ENCODE data around the gene SHCBP1L. TPM values are rescaled to one million over a fixed set of nuclear protein-coding genes. Genes with fewer than 3 reads are reported as not detected.
"Not testable (repeated sequence)": the region's sequence is repeated elsewhere in the genome, so short reads cannot be mapped to it uniquely, and the experiment has no call there.

Gene SHCBP1L
- total RNA-seq, 2 experiments from 2014 or later: not detected

DNA sequence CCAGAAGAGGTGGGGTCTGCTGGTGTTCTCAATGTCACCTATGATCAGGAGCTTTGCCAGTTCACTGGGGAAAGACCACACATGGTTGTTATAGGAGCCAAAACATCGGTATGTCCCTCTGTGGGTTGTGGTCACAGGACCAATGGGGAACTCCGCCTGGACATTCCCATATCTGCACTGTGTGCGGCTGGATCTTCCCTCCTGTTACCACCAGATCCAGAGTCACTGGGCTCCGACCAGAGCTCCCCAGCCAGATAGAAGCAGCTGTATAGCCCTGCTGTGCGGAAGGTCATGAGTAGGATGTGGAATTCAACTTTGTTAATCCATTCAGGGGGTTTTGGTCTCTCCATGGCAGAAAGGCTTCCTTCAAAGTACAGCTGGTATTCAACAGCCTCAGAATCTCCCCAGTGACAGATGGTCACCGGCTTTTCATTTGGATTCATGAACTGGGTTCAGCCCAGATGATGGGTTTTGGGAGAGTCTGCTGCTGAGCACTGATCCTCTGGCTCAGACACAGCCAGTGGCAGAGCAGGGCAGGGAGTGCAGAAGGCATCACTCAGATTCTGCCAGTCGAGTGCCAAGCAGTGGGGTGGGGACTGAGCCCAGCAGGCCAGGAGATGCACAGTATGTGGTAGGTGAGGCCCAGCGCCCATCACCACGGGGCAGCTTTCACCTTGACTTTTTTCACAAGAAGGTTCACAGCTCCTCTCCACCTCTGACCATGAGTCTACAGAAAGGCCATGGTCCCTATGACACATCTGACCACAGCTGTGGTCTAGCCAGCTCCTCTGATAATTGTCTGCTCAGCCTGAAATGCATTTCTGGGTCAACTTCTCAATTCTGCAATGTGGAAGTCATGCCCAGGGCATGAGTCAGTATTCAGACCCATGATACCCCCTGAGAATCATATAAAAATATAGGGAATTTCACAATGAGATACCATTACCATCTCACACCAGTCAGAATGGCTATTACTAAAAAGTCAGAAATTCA lies 2.9 kb upstream of the SHCBP1L start:
- POLR2A ChIA-PET: no interaction called here
- CTCF ChIA-PET: no interaction called here
- no peak for DNase-seq
- peaks cover 21% of the 10 kb centered on the region for H3K27me3 Mint-ChIP-seq
- no peak overlapping the region for H3K4me3 Mint-ChIP-seq
- no peak for TF ChIP-seq CTCF (IDR thresholded peaks at IDR 0.05)
- no peaks in the 10 kb centered on the region for H3K9me3 Mint-ChIP-seq
- H3K36me3 Mint-ChIP-seq (ENCODE audit: low read depth): no peaks in the 10 kb centered on the region
- no peaks in the 10 kb centered on the region for H3K4me1 Mint-ChIP-seq (ENCODE audit: low read depth)
- H3K27ac Mint-ChIP-seq: no peak overlapping the region
- intact Hi-C loops (cut with micrococcal nuclease): no loop called here
- no peak for ATAC-seq

GRCh38 chr1:182953826-182954225 lies 860 bp upstream of the SHCBP1L start:
- intact Hi-C loops (cut with micrococcal nuclease): no loop called here
- H3K36me3 Mint-ChIP-seq (ENCODE audit: low read depth): no peaks in the 10 kb centered on the region
- H3K4me3 Mint-ChIP-seq: no peak overlapping the region
- H3K27me3 Mint-ChIP-seq: peaks cover 21% of the 10 kb centered on the region
- no peak for ATAC-seq
- H3K9me3 Mint-ChIP-seq: no peaks in the 10 kb centered on the region
- CTCF ChIA-PET: no interaction called here
- TF ChIP-seq CTCF (IDR thresholded peaks at IDR 0.05): no peak
- POLR2A ChIA-PET: no interaction called here
- H3K4me1 Mint-ChIP-seq (ENCODE audit: low read depth): no peaks in the 10 kb centered on the region
- DNase-seq: no peak
- no peak overlapping the region for H3K27ac Mint-ChIP-seq

DNA sequence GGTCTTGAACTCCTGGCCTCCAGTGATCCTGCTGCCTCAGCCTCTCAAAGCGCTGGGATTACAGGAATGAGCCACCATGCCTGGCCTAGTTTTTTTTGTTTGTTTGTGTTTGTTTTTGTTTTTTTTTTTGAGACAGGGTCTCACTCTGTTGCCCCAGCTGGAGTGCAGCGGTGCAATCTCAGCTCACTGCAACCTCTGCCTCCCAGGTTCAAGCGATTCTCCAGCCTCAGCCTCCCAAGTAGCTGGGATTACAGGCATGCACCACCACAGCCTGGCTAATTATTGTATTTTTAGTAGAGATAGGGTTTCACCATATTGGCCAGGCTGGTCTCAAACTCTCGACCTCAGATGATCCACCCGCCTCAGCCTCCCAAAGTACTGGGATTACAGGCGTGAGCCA lies 9.6 kb downstream of the SHCBP1L start:
- ATAC-seq; H3K4me1 Mint-ChIP-seq (ENCODE audit: low read depth); DNase-seq; H3K36me3 Mint-ChIP-seq (ENCODE audit: low read depth); H3K4me3 Mint-ChIP-seq; POLR2A ChIA-PET; intact Hi-C loops (cut with micrococcal nuclease); CTCF ChIA-PET; H3K9me3 Mint-ChIP-seq; H3K27ac Mint-ChIP-seq: not testable (repeated sequence)
- H3K27me3 Mint-ChIP-seq: peaks cover 23% of the 10 kb centered on the region

- ATAC-seq; H3K36me3 Mint-ChIP-seq (ENCODE audit: low read depth); CTCF ChIA-PET; POLR2A ChIA-PET; H3K9me3 Mint-ChIP-seq; H3K27ac Mint-ChIP-seq; intact Hi-C loops (cut with micrococcal nuclease); H3K4me3 Mint-ChIP-seq; DNase-seq; H3K4me1 Mint-ChIP-seq (ENCODE audit: low read depth): not testable (repeated sequence)
- H3K27me3 Mint-ChIP-seq: peaks cover 22% of the 10 kb centered on the region
These were observed 10.8 kb downstream of the SHCBP1L start for GRCh38 chr1:182942145-182942544.

- ATAC-seq: no peak
- intact Hi-C loops (cut with micrococcal nuclease): no loop called here
- H3K4me3 Mint-ChIP-seq: no peak overlapping the region
- ChIA-PET CTCF (no interaction called here), POLR2A (no interaction called here)
- no peak for DNase-seq
- H3K36me3 Mint-ChIP-seq (ENCODE audit: low read depth): peaks cover 1% of the 10 kb centered on the region
- no peak for TF ChIP-seq CTCF (IDR thresholded peaks at IDR 0.05)
- no peaks in the 10 kb centered on the region for H3K4me1 Mint-ChIP-seq (ENCODE audit: low read depth)
- H3K27ac Mint-ChIP-seq: no peak overlapping the region
- peaks cover 7% of the 10 kb centered on the region for H3K9me3 Mint-ChIP-seq
- H3K27me3 Mint-ChIP-seq: peaks cover 18% of the 10 kb centered on the region
These were observed 13.6 kb downstream of the SHCBP1L start for GRCh38 chr1:182939413-182939812.

GRCh38 chr1:182935716-182936115 lies 17.2 kb downstream of the SHCBP1L start:
- peaks cover 14% of the 10 kb centered on the region for H3K27me3 Mint-ChIP-seq
- DNase-seq (no peak), ATAC-seq (no peak)
- no peak overlapping the region for H3K4me3 Mint-ChIP-seq
- H3K36me3 Mint-ChIP-seq (ENCODE audit: low read depth): peaks cover 1% of the 10 kb centered on the region
- H3K4me1 Mint-ChIP-seq (ENCODE audit: low read depth): no peaks in the 10 kb centered on the region
- H3K27ac Mint-ChIP-seq: no peak overlapping the region
- CTCF ChIA-PET: no interaction called here
- POLR2A ChIA-PET: no interaction called here
- H3K9me3 Mint-ChIP-seq: peaks cover 7% of the 10 kb centered on the region
- intact Hi-C loops (cut with micrococcal nuclease): no loop called here
- no peak for TF ChIP-seq CTCF (IDR thresholded peaks at IDR 0.05)
